GM06990 (cell line): ENCODE data around the gene SCRT2.

Experiments used
- DNase-seq: peaks from one replicate; pipeline ENCODE4 v3.0.0-alpha.2; 2011; ENCODE audit not compliant: insufficient read length; ENCODE audit errors: extremely low read depth
- H3K27me3 ChIP-seq: replicated peaks from 2 replicates; pipeline ENCODE4 v1.6.0; 2011; ENCODE audit warnings: low read length; ENCODE audit not compliant: control insufficient read depth, insufficient read depth
- H3K36me3 ChIP-seq: 2 replicates; pipeline ENCODE4 v1.5.1; 2011; ENCODE audit warnings: low read length; ENCODE audit not compliant: control insufficient read depth, insufficient read depth
- H3K4me3 ChIP-seq: replicated peaks from 2 replicates; pipeline ENCODE4 v1.5.1; 2011; ENCODE audit warnings: low read depth, mild to moderate bottlenecking, control low read depth, low read length
- CTCF ChIP-seq: IDR thresholded peaks from 2 replicates; pipeline ENCODE4 v1.5.1; 2011; ENCODE audit warnings: low read length, control low read depth, mild to moderate bottlenecking, inconsistent platforms; ENCODE audit not compliant: insufficient read depth, poor library complexity, severe bottlenecking

Gene SCRT2

GRCh38 chr20:709991-710779 lies 34.6 kb upstream of the SCRT2 start:
- TF ChIP-seq CTCF = no peak
- Histone ChIP-seq H3K27me3 (no peaks in the 10 kb centered on the region), H3K36me3 (no peaks in the 10 kb centered on the region), H3K4me3 (no peak overlapping the region)
- no peak for DNase-seq

- no peak for TF ChIP-seq CTCF
- Histone ChIP-seq H3K4me3 (no peak overlapping the region), H3K27me3 (no peaks in the 10 kb centered on the region), H3K36me3 (no peaks in the 10 kb centered on the region)
- DNase-seq = no peak
Observed at GRCh38 chr20:709423-709822, 33.8 kb upstream of the SCRT2 start.

- Histone ChIP-seq H3K36me3 (no peaks in the 10 kb centered on the region), H3K27me3 (no peaks in the 10 kb centered on the region), H3K4me3 (no peak overlapping the region)
- DNase-seq = no peak
- TF ChIP-seq CTCF = no peak
Observed at GRCh38 chr20:708956-709355, 33.4 kb upstream of the SCRT2 start.

- DNase-seq = no peak
- no peak for TF ChIP-seq CTCF
- Histone ChIP-seq H3K27me3 (no peaks in the 10 kb centered on the region; the same call in 1 of the 2 replicates), H3K4me3 (no peak overlapping the region), H3K36me3 (no peaks in the 10 kb centered on the region)
Observed at GRCh38 chr20:707451-708110, 32.0 kb upstream of the SCRT2 start.

- Histone ChIP-seq H3K27me3 (no peaks in the 10 kb centered on the region; the same call in 1 of the 2 replicates), H3K36me3 (no peaks in the 10 kb centered on the region), H3K4me3 (no peak overlapping the region)
- no peak for TF ChIP-seq CTCF
- no peak for DNase-seq
Observed at GRCh38 chr20:706366-706885, 30.8 kb upstream of the SCRT2 start.
